K562 (cell line): ENCODE data around the gene RTBDN. TPM values are rescaled to one million over a fixed set of nuclear protein-coding genes. Genes with fewer than 3 reads are reported as not detected.
A peak's percentile ranks its signal among the peaks of the same experiment; 100 is the strongest.

Source experiments
- CHD4 ChIP-seq: fragments of 200-600 bp; sonication (generic); IDR thresholded peaks from 3 replicates; pipeline ENCODE4 v1.6.1; 2012; ENCODE audit warnings: low read depth, mild to moderate bottlenecking, mixed read lengths, low read length, inconsistent platforms; ENCODE audit not compliant: insufficient read depth, insufficient replicate concordance, poor library complexity, severe bottlenecking
- CXXC5 ChIP-seq: fragments of 250-450 bp; sonication (Bioruptor Pico); IDR thresholded peaks from 2 replicates; pipeline ENCODE4 v1.8.0; 2022; ENCODE audit warnings: inconsistent platforms, mild to moderate bottlenecking, moderate library complexity
- GTF2E2 ChIP-seq: fragments of 200-800 bp; sonication (Bioruptor generic); IDR thresholded peaks from 2 replicates; pipeline ENCODE4 v1.6.1; 2016; ENCODE audit warnings: missing genetic modification characterization, missing compliant biosample characterization
- GTF2F1 ChIP-seq: IDR thresholded peaks from 2 replicates; pipeline ENCODE4 v1.6.1; 2011; ENCODE audit warnings: low read depth, low read length, improper control_type of control experiment
- HIVEP1 ChIP-seq: fragments of 250-450 bp; sonication (Bioruptor Pico); IDR thresholded peaks from 2 replicates; pipeline ENCODE4 v1.4.0; 2020; ENCODE audit warnings: mild to moderate bottlenecking
- IRF2 ChIP-seq: sonication (generic); formaldehyde crosslinking; IDR thresholded peaks from 2 replicates; pipeline ENCODE4 v1.8.1; 2022; ENCODE audit warnings: mild to moderate bottlenecking, missing genetic modification reagents
- JUND ChIP-seq, 2 experiments: IDR thresholded peaks; 2 replicates in 1 of 2; 3 replicates in 1 of 2; pipeline ENCODE4 v1.6.1; 2011; ENCODE audit warnings: borderline replicate concordance in 2 of 2, low read depth in 2 of 2, low read length in 2 of 2, improper control_type of control experiment in 1 of 2, missing biosample characterization in 1 of 2, missing genetic modification characterization in 1 of 2, missing genetic modification reagents in 1 of 2
- NFIX ChIP-seq: fragments of 250-450 bp; sonication (Bioruptor Pico); IDR thresholded peaks from 2 replicates; pipeline ENCODE4 v1.4.0; 2020; ENCODE audit warnings: low read depth, mild to moderate bottlenecking, moderate library complexity
- PCBP1 ChIP-seq: fragments of 200-400 bp; formaldehyde crosslinking; IDR thresholded peaks from 2 replicates; pipeline ENCODE4 v1.6.1; 2018; ENCODE audit warnings: mild to moderate bottlenecking, low read depth, low read length; ENCODE audit not compliant: poor library complexity, severe bottlenecking
- PHF8 ChIP-seq: fragments of 200-600 bp; sonication (generic); IDR thresholded peaks from 2 replicates; pipeline ENCODE4 v1.6.1; 2012; ENCODE audit warnings: mixed run types, mild to moderate bottlenecking, inconsistent platforms, low read length, moderate library complexity, borderline replicate concordance
- PTTG1 ChIP-seq: fragments of 450-650 bp; IDR thresholded peaks from 2 replicates; pipeline ENCODE4 v1.6.1; 2016; ENCODE audit warnings: low read depth, mild to moderate bottlenecking, missing genetic modification characterization, missing compliant biosample characterization
- RUNX1 ChIP-seq: sonication (generic); IDR thresholded peaks from 2 replicates; pipeline ENCODE4 v1.6.1; 2016; ENCODE audit warnings: antibody characterized with exemption, low read depth
- SAFB2 ChIP-seq: fragments of 200-400 bp; formaldehyde crosslinking; IDR thresholded peaks from 2 replicates; pipeline ENCODE4 v1.6.1; 2018; ENCODE audit warnings: borderline replicate concordance, low read length, low read depth, moderate library complexity; ENCODE audit not compliant: severe bottlenecking
- SMAD3 ChIP-seq: fragments of 450-650 bp; formaldehyde crosslinking; conservative IDR thresholded peaks from 2 replicates; pipeline ENCODE4 v1.4.0; 2020; ENCODE audit warnings: mild to moderate bottlenecking
- SNIP1 ChIP-seq: fragments of 450-650 bp; IDR thresholded peaks from 2 replicates; pipeline ENCODE4 v1.7.1; 2017; ENCODE audit warnings: low read depth, mild to moderate bottlenecking
- ZNF311 ChIP-seq: fragments of 250-450 bp; sonication (Bioruptor Pico); IDR thresholded peaks from 2 replicates; pipeline ENCODE4 v1.4.0; 2020; ENCODE audit warnings: mild to moderate bottlenecking, moderate library complexity
- polyA plus RNA-seq, 8 experiments: library from polyadenylated mRNA; depleted of rRNA in 4 of 8; stranded (reverse) in 5 of 8; unstranded in 3 of 8; fragments of >200 nt; fragmentation: Nextera tagmentation in 2 of 8; fragmentation: Illumina TruSeq in 1 of 8; extraction: Ambion mirVana in 2 of 8; extraction: Trizol in 1 of 8; gene quantifications; 2 replicates each; pipeline versions ENCODE4 v1.2.1 to v1.2.3, GENCODE V29; 2011 to 2014; ENCODE audit warnings: inconsistent platforms in 1 of 8, missing spikeins in 1 of 8
- total RNA-seq, 7 experiments: library from RNA; depleted of rRNA in 6 of 7; stranded (reverse); fragments of >200 nt in 6 of 7; fragmentation: Illumina TruSeq in 2 of 7; extraction: Trizol in 2 of 7; gene quantifications; 2 replicates each; pipeline versions ENCODE4 v1.2.1 to v1.2.3, GENCODE V29; 2011 to 2021; ENCODE audit warnings: low replicate concordance in 1 of 7
- TF ChIP-seq, protein P1 (sequence below): fragments of 450-650 bp; IDR thresholded peaks from 2 replicates; pipeline ENCODE4 v1.6.1; 2016; ENCODE audit warnings: missing biosample characterization, missing genetic modification characterization
- TF ChIP-seq, protein P2 (sequence below), 2 experiments: fragments of 450-650 bp; IDR thresholded peaks; 2 replicates each; pipeline ENCODE4 v1.6.1; 2016; ENCODE audit warnings: mild to moderate bottlenecking in 2 of 2, borderline replicate concordance in 1 of 2, low read depth in 1 of 2, moderate library complexity in 1 of 2

The RTBDN gene
- total and polyA plus RNA-seq, 9 of the 15 experiments (the other 6 are each of a cell fraction or from before 2014, with no cell fraction given) = 0.20 to 2.3 (median 0.72) TPM; not detected in 1

DNA sequence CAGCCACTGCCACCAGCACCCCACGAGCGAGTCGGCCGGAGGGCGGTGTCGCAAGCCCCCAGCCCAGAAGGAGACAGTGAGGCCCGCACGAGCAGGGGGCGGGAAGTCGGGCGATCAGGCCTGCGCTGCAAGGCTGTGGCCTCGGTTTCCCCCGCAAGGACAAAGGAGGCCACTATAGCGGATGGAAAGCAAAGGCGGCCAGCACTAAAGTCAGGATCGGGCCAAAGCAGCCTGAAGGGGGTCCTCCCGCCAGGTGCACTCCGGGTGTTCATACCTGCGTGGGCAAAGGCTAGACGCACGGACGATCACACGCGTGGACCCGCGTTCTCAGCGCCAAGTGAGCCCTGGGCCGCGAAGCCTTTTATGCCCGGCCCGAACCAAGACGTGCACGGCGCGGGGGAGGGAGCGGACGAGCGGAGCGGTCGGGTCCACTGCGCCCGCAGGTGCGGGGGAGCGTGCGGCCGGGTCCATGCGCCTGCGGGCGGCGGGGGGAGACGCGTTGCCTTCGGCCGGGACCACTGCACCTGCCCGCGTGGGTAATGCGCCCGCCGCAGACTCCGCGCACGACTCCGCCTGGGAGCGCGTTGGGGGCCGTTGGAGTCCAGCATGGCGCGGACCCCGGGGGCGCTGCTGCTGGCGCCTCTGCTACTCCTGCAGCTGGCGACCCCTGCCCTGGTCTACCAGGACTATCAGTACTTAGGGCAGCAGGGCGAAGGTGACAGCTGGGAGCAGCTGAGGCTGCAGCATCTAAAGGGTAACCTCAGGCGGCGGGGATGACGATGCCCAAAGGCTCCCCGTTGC, 32.7 kb downstream of the RTBDN start, which contains the start of the genes PRDX2 and THSD8 (continued):
- TF ChIP-seq CXXC5 (CRISPR knock-in tag) (peak; percentile 95), GTF2F1 (peak; percentile 82; the same call in 1 of the 2 replicates), PHF8 (peak; percentile 99), SAFB2 (no peak), CHD4 (no peak), ZNF311 (CRISPR knock-in tag) (no peak), JUND (IDR thresholded peaks at IDR 0.05; ENCODE audit: borderline replicate concordance, low read depth, low read length) (peak; percentile 99), JUND (tag; IDR thresholded peaks at IDR 0.05; ENCODE audit: borderline replicate concordance, low read depth, low read length) (no peak), PCBP1 (peak; percentile 99), HIVEP1 (CRISPR knock-in tag) (no peak), NFIX (CRISPR knock-in tag) (no peak), RUNX1 (no peak), SMAD3 (CRISPR knock-in tag) (no peak), SNIP1 (no peak), IRF2 (CRISPR knock-in tag) (no peak; the same call in 1 of the 2 replicates), GTF2E2 (tag) (0 out of 2 replicates have a peak, but pooled peaks have one; percentile 36), PTTG1 (tag) (no peak)
- TF ChIP-seq, protein P1, sequence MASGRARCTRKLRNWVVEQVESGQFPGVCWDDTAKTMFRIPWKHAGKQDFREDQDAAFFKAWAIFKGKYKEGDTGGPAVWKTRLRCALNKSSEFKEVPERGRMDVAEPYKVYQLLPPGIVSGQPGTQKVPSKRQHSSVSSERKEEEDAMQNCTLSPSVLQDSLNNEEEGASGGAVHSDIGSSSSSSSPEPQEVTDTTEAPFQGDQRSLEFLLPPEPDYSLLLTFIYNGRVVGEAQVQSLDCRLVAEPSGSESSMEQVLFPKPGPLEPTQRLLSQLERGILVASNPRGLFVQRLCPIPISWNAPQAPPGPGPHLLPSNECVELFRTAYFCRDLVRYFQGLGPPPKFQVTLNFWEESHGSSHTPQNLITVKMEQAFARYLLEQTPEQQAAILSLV = no peak
- TF ChIP-seq, protein P2, sequence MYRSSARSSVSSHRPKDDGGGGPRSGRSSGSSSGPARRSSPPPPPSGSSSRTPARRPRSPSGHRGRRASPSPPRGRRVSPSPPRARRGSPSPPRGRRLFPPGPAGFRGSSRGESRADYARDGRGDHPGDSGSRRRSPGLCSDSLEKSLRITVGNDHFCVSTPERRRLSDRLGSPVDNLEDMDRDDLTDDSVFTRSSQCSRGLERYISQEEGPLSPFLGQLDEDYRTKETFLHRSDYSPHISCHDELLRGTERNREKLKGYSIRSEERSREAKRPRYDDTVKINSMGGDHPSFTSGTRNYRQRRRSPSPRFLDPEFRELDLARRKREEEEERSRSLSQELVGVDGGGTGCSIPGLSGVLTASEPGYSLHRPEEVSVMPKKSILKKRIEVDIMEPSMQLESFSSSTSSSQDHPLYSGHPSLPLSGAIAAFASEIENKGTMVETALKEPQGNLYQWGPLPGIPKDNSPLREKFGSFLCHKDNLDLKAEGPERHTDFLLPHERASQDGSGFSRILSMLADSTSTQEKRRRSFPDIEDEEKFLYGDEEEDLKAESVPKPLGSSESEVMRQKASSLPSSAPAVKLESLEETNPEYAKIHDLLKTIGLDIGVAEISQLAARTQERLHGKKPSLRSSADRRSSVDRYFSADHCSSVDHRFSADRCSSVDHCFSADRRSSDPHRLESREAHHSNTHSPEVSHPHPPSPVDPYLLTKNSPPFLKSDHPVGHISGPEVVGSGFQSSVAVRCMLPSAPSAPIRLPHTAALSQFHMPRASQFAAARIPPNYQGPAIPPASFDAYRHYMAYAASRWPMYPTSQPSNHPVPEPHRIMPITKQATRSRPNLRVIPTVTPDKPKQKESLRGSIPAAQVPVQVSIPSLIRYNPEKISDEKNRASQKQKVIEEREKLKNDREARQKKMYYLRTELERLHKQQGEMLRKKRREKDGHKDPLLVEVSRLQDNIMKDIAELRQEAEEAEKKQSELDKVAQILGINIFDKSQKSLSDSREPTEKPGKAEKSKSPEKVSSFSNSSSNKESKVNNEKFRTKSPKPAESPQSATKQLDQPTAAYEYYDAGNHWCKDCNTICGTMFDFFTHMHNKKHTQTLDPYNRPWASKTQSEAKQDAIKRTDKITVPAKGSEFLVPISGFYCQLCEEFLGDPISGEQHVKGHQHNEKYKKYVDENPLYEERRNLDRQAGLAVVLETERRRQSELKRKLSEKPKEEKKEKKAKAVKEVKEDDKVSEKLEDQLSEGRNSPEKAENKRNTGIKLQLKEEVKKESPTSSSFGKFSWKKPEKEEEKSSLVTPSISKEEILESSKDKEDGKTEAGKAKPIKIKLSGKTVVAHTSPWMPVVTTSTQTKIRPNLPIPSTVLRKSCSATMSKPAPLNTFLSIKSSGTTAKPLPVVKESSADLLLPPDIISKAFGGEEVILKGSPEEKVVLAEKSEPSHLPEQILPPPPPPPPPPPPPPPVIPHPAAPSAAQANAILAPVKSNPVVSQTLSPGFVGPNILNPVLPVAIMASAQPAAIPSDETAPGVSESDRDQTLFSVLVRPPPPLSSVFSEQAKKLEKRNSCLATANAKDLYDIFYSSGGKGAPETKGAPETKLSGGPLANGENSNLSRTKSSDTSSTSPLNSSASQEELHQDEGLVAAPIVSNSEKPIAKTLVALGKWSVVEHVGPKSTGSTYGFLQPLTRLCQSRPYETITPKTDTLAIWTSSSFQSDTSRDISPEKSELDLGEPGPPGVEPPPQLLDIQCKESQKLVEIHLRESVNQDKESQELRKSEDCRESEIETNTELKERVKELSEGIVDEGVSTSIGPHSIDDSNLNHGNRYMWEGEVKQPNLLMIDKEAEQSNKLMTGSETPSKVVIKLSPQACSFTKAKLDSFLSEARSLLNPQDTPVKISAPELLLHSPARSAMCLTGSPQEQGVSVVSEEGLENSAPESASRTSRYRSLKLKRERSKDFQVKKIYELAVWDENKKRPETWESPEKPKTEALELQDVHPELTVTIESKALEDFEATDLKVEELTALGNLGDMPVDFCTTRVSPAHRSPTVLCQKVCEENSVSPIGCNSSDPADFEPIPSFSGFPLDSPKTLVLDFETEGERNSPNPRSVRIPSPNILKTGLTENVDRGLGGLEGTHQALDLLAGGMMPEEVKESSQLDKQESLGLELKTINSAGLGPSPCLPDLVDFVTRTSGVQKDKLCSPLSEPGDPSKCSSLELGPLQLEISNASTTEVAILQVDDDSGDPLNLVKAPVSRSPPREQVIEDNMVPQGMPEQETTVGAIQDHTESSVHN (IDR thresholded peaks at IDR 0.05; ENCODE audit: borderline replicate concordance in 1 of 2, low read depth in 1 of 2) = no peak
